Activated T-cell treated with anti-CD3 and anti-CD28 coated beads, Interleukin-2, amount 50 U/mL, for 1 hour (primary cell): ENCODE results near the gene LRMDA.

Experiments used
- DNase-seq: peaks from one replicate; pipeline ENCODE4 v3.0.0-alpha.2; 2020

LRMDA gene

DNA sequence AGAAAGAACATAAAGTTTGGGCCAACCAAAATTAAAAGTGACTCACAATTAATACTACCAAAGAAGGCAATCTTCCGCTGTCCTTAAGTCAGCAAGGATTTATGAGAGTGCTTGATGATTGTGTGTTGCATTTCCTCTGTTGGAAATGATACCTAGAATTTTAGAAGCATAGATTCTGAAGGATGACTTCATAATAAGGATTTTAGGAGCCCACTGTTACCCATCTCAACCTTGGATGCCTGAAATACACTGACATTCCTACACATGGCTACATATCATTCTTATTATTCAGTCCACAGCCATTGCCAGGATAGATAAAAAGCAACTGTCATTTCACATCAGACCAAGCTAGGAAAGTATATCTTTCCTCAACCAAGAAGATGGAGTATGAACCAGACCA lies 823.8 kb downstream of the LRMDA start:
- DNase-seq = no peak

DNA sequence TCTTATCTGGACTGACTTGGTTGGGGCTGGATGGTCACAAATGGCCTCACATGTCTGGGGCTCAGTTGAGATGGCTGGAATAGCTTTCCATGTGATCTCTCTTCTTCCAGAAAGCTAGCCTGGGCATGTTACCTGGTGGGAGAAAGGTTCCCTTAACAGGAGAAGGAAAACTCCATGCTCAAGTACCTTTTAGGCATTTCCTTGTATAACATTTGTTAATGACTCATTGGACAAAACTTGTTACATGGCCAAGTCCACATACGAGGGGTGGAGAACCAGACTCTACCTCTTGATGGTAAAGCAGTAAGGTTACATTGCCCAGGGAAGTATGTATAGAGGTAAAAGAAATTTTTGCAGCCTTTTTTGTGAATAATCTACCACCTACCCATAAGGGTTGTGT lies 826.4 kb downstream of the LRMDA start:
- DNase-seq = no peak

DNA sequence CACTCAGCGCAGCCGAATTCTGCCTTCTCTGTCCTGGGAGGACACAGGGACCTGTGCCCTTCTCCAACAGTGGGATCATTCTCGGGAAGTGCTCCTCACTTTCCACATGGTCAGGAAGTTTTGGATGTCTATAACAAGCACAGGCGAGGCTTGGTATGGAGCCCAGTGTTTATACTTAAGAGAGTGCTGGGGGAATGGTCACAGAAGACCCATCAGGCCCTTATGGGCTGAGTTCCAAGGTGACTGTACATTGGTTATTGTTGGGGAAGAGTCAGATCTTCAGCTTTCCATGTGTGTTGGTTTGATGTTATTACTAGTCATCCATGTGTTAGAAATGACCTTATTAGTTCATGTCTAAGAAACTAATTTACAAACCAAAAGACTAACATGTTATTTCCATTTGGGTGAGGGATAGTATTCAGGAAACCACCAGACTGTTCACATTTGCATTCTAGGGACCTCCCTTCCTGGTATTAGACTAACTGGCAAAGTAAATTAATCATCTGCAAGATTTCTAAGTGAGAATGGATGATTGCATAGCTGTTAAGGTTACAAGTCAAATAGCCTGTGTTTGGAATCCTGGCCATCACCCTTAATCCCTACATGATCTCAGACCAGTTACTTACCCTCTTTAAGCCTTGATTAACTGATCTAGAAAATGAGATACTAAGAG lies 834.2 kb downstream of the LRMDA start:
- DNase-seq = no peak

DNA sequence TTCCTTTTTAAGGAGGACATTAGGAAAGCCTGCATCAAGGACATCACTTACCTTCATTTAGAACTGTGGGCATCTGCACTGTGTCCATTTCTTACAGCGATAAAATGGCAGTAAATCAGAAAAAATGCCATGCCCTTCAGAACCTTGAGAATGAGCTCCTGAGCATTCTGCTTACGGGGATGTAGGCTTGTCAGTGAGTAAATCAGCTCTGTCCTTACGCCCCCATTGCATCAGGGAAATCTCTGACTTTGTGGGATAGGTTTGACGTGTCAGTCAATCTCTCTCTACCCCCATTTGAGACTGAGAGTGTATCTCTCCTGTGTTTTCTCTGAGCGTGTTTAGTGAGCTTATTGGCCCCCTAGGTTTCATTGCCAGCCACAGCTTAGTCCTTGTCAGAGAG lies 837.1 kb downstream of the LRMDA start:
- no peak for DNase-seq

DNA sequence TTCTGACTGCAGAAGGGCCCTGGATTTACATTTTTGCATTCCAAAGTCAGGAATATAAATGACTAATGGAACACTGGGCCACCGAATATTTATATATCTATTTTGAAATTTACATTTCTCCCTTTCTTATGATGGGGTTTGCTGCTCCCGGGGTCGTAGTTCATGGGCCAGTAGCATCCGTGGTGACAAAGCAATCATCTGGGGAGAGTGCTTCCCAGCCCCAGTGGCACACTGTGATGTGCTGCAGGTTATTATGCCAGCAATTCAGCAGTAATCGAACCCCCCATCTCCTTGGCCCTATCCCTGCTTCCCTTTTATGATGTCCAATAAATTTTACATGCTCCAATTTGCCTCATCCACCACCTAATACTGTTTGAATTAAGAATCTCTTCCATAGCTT lies 837.5 kb downstream of the LRMDA start:
- DNase-seq = no peak

DNA sequence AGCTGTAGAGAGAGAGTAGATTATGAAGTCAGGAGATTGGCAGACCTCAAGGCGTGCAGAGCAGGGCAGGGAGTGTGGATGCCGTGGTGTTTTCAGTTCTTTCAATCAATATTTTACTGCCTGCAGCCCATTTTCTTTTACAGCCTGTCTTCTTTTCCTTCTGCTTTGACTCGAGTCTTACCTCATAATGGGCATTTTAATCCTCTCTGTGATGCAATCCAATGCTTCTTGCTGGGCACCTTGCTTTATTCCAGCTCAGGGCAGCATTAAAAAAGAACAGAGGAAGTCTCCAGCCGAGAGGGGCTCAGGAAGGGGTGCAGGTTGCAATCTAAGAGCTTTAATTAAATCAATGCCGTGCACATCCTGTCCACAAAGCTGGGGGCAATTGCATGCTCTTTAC lies 839.0 kb downstream of the LRMDA start:
- DNase-seq = no peak

DNA sequence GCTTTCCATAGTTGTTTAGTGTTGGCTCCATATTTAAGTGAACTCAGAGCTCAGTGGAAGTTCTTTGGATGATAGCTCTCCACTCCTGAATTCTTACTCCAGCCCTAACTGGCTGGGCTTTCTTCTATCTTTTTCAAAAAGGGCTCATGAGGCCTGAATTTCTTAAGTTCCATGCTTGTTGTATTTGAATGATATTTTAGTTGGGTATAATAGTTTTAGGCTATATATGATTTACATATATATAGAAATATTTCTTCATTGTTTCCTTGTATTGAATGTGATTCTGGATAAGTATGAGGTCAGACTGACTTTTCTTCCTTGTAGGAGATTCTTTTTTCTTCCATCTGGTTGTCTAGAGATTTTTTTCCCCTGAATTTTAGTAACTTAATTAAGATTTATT lies 843.5 kb downstream of the LRMDA start:
- DNase-seq = no peak

DNA sequence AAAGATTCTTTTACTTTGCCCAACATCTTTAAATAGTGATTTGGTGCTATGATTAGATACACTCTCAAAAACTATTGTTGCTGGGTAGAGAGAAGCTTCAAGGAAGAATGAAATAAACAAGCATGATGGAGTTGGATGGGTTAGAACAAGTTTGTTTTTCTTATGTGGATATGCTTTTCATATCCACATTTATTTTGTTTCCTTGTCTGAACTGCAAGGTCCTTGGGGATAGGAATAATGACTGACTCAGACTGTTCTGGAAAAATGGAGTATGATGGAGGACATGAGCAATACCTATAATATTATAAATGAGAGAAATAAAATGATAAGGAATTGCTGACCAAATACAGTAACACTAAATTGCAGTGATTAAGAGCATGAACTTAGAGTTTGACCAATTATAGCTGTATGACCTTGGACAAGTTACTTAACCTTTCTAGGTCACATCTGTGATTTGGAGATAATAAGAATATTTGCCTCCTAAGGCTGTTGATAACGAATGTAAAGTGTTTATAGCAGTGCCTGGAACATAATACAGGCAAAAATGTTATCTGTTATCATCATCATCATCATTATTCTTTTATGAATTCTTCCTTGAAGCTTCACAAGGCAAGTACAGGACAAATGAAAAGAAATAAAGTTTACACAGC lies 847.5 kb downstream of the LRMDA start:
- DNase-seq = no peak

DNA sequence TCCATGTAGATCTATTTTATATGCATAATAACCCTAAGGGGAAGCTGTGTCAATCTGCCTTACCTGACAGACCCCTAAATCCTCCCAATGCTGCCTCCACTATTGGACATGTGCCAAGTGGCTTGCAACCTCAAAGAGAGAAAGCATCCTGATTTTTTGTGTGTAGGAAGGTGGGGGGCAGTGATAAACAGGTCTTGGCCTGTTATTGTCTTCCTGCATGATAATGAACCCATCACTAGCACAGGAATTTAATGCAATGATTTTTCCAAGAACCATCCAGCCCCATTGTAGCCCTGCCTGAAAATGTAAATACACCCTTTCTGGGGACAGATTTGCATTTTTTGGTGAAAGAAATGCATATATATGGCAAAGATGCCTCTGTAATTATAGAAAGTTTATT lies 850.2 kb downstream of the LRMDA start:
- DNase-seq = no peak

DNA sequence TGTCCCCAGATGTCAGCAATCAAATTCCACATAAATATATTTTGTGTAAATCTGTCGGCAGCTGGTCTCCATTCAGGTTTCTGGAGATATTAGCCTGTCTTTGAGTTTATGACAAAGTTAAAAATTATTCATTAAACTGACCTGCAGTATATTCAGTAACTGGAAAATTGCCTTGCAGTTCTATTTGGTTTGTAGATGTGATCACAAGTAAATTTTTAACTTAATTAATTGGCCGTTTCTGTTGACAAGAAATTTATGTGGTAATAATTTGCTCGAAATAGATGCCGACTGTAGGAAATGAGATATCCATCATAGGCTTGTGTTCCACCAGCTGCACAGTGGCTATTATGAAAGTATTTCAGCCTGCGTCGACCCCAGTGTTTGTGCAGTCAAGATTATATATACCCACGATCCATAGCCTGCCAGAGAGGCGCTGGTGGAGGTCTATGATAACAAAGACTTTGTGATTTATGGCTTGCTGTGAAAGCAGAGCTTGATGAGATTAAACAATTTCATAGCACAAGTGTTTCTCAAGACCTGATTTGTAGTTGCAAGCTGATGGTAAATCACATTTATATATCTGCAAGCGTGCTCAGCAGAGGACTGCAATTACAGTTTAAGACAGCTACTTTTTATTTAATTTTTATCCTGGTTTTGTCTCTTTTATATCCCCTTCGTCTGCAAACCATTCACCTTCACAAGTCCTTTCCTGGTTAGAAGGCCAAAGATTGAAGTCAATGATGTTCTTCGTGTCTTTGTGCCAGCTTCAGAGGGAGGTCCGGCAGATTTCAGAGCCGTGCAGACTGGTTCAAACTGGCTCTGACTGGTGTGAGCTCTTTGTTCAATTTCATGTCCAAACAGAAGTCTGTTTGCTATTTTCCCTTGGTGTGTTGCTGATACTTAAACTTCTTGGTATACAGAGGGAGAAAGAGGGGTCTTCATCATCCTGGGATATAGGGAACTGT lies 850.9 kb downstream of the LRMDA start:
- DNase-seq = no peak

DNA sequence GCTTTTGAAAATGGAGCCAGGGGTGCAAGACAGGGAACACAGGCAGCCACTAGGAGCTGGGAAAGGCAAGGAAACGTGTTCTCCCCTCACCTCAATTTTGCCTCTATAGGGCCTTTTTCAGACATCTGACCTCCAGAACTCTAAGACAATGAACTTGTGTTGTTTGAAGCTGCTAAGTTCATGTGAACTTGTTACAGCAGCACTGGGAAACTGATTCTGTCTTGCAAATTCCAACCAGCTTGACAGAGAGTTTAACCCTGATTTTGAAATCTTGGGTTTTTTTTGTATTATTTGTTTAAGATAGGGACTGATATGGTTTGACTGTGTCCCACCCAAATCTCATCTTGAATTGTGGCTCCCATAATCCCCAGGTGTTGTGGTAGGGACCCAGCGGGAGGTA lies 852.9 kb downstream of the LRMDA start:
- DNase-seq = no peak

DNA sequence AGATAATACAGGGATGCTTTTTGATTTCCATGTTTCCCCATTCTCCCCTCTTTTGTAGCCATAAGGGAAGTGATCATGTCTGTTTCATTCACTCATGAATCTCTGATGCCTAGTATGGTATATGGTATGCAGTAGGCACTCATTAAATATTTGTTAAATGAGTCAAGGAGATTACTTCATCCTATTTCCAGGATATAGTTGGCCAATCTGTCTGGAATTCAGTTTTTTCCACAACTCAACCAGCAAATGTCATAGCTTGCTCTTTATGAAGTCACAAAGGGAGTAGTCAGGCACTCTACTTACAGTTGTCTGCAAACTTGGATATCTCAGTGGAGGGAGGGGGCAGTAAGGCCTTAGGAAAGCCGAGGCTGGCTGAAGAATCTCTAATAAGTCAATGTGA lies 853.6 kb downstream of the LRMDA start:
- DNase-seq = no peak

DNA sequence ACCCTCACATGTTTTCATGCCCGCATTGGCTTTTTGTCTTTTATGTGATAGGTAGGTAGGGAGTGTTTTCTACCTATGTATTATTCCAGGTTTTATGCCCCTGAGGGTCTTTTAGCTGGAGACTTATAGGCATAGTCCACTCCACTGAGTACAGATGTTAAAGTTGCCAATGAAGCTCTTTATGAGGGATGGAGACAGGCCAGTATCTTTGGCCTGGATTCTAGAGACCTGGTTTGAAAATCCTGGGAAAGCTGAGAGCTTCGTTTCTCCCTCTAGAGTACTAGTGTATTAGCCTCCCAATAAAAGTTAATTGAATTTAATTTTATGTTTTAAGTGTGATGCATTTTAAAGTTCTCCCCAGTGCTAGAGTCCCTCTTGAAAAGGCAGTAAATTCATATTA lies 854.1 kb downstream of the LRMDA start:
- DNase-seq = no peak

DNA sequence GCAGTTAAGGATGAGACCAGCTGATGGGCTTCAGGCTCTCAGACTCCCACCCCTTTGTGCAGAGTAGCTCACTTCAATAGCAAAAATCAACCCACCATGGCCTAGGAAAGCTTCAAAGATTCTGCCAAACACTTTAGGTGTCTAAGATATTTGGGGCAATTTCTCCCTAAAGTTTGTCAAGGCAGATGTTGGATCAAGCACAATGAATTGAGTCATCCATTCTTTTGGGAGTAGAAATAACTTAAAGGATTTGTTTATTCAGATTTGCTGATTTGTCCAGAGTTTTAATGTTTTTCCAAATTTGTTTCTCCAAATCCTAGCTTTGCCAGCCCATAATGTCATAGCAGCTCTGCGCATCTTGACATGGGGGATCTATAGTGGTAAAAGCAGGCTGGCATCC lies 855.1 kb downstream of the LRMDA start:
- DNase-seq = no peak

DNA sequence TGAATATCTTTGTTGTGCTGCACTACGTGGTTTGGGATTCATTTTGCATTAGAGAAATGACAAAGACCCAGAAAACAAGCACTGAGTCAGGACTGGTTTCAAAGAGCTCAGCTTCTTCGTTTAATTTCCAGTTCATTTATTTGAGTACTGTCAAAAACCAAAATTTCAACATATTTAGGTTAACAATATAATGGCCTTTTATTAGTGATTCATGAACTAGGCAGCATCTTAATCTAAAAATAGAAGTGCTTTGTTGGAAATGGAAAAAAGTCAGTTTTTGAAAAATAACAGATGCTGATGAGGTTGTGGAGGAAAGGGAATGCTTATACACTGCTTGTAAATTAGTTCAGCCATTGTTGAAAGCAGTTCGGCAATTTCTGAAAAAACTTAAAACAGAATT lies 856.4 kb downstream of the LRMDA start:
- no peak for DNase-seq

DNA sequence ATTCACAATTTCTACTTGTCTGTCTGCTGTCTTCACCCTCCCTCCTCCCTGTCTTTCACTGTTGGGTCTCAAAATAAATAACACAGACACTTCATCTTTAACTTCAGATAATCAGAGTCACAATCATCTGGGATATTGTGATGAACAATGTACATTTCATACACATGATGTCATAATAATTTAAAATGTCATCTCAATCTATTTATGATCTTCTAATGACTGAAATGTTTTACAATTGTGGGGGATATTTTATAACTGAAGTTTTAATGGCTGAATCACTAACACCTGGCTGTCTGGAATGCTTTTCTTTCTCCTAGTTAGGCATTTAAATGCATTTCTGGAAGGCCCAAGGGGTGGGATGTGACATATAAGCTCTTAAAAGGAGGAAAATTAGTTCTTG lies 859.8 kb downstream of the LRMDA start:
- no peak for DNase-seq

DNA sequence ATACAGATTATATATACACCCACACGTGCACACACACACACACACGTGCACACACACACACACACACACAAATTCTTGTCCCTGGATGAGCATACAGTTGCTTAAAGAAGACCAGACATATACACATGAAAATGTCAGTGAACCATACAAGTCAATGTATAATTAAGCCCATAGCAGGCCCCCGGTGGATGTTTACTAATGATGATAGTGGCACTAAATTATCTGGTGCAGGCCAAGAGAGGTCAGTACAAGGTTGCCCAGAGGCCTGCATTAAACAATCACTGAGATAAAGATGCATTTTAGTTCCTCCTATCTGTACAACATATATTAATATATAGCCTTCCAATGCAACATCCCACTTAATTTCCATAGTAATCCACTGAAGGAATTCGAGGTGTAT lies 860.5 kb downstream of the LRMDA start:
- DNase-seq = no peak

DNA sequence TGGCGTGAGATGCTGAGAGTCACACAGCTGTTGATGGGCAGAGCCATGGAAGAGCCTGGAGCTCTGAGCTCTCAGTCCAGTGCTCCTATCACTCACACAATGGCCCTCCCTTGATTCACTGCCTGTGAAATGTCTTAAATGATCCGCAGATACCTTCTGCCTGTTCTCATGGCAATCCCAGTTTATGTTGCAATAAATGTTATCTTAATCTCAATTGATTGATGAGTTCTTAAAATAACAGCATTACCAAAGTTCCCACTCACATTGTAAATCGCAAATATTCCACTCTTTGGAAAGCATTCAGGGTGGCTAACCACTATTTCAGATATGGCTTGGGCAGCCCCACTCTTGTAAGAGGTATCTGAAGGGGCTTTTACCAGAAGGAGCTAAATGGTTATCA lies 865.5 kb downstream of the LRMDA start:
- DNase-seq = no peak

DNA sequence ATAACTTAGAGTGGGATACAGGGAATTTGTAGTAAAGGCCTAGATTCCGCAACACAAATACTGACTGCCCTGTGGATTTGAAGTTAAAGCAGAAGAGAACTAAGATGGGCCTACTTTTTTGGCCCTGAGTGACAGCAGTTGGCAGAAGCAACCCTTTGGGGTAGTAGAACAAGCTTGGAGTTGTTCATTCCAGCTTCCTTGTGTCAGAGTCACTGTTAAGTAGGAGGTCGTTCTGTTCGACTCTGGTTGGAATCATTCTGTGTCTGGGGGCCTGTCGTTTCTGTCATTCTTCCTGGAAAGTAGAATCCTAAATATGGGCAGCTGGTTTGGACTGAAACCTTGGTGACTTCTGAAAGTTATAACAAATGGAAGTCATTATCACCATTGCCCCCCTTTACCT lies 865.9 kb downstream of the LRMDA start:
- DNase-seq = no peak

DNA sequence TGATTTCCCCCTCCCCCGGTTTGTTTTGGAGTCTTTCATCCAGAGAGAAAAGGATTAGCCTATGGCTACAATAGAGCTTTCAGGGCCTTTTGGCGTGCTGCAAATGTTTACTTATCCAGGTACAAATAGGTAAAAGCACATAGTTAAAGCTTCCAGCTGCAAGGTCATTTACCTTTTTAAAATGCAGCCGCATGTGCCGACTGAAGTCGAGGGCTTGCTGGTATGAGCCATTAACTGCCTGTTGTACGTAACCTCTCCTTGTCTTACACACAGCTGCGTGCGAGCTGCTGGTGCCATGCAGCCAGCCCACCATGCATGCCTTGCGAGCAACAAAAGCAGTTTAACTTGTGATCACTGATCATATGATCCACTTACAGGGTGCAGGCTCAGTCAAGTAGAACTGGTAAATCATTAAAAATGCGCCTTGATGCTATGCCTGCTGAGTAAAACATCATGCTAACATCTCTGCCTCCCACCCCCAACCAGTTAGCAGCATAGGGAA lies 866.4 kb downstream of the LRMDA start:
- no peak for DNase-seq

DNA sequence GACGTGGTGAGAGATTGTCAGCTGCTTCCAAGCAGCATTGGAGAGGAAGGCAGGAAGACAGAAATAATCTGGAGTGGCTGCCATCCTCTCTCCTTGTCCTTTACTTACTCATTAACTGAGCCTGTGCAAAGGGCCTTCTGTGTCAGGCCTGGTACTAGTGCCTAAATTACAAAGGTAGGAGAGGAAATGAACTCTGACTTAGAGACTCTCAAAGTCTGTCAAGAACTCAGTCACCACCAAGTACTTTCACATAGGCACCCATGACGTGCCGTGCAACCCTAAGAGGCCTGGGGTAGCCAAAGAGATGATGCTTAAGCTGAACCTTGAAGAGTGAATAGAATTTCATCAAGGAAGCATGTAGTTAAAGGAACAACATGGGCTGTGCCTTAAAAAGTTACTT lies 866.9 kb downstream of the LRMDA start:
- DNase-seq = no peak

DNA sequence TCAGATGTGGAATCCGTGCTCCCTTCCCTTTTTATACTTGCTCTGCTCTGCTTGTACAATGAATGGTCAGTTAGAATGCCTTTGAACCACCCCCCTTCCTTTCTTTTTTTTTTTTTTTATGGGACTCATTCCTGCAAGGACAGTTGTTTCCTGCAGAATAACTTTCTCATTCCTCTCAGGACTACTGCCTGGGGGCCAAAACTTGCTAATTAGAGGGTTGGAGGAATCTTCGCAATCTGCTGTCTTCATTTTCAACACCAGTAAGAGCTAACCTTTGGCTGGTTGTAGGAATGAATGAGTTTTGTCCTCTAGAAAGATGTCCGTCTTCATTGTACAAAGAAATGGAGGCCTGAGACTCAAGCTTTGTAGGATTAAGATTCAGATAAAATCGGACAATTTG lies 868.1 kb downstream of the LRMDA start:
- no peak for DNase-seq

DNA sequence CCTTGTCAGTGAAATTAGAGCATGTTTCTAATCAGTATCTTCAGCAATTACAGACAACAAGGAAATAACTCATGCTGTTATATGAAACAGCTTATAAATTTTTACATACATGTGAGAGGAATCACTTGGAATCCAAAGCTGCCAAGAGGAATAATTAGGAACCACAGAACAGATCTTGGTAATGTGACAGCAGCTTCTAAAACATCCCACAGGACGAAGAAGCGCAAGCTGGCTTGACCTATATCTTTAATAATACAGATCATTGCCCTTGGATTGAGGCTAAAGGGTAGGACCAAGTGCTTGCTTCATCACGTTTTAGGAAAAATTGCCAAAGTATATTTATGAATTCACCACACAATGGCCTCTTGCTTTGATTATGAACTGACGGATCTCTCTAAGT lies 869.8 kb downstream of the LRMDA start:
- no peak for DNase-seq

DNA sequence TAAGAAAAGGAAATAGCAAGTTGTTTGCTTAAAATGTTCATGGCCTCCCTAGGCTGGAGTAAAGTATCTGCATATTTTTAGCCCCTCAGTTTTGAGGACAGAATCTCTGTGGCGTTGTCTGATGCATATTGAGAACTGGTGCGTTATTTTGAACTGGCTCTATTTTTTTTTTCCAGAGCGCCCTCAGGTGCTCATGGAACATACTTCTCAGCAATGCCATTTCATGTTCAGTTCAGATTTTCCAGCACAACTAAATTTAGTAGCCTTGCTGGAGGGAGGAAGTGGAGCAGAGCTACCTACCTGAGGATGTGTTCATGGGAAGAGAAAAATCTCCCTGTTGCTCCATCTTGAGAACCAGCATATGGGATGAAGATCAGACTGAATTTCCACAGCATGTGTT lies 870.5 kb downstream of the LRMDA start:
- no peak for DNase-seq
